ENCODE data around the gene PLEKHB1. TPM values are rescaled to one million over a fixed set of nuclear protein-coding genes. Genes with fewer than 3 reads are reported as not detected.

Gene PLEKHB1
- total RNA-seq, 1 experiment from 2014 or later: 6.6 TPM

- ChIA-PET POLR2A (interaction anchor here (0.6 kb wide), 1 partner anchor 29 kb away, joined by 3 read pairs; no protein-coding TSS in a partner anchor), CTCF (no interaction called here)
- Histone ChIP-seq H3K4me1 (ENCODE audit: control insufficient read depth, insufficient read depth, low read length) (no peaks in the 10 kb centered on the region; the same call in 1 of the 2 replicates), H3K36me3 (ENCODE audit: control insufficient read depth, insufficient read depth, low read length) (no peaks in the 10 kb centered on the region), H3K27me3 (ENCODE audit: control insufficient read depth, insufficient read depth, low read length) (no peaks in the 10 kb centered on the region), H3K9me3 (ENCODE audit: control insufficient read depth, insufficient read depth, low read depth, low read length) (no peaks in the 10 kb centered on the region), H3K4me3 (ENCODE audit: low read depth in 2 of 2, low read length in 2 of 2) (no peak overlapping the region), H3K27ac (ENCODE audit: low read length) (no peak overlapping the region)
- BruUV-seq (replicated peaks): no TSS peak
- DNase-seq (ENCODE audit: low read depth, low spot score) (no peak), ATAC-seq (no peak)
- intact Hi-C loops (cut with micrococcal nuclease; ENCODE audit: unreplicated experiment): no loop called here
- in situ Hi-C loops (cut with HindIII; ENCODE audit: low pct_unique_long_range_greater_than_20kb, low sequenced_read_pairs): no loop called here
- TF ChIP-seq REST (IDR thresholded peaks at IDR 0.05; ENCODE audit: insufficient read depth in 1 of 2, low read depth in 2 of 2, low read length in 1 of 2) (no peak), POLR2AphosphoS5 (IDR thresholded peaks at IDR 0.05; ENCODE audit: low read depth, low read length) (no peak), TCF7L2 (IDR thresholded peaks at IDR 0.05; ENCODE audit: low read depth, low read length) (no peak), CTCF (IDR thresholded peaks at IDR 0.05) (no peak), SIN3A (IDR thresholded peaks at IDR 0.05; ENCODE audit: borderline replicate concordance, insufficient read depth, low read depth, low read length) (no peak)
These were observed 4.0 kb downstream of the PLEKHB1 start for GRCh38 chr11:73650400-73650799.

GRCh38 chr11:73651252-73651651, 4.9 kb downstream of the PLEKHB1 start:
- in situ Hi-C loops (cut with HindIII; ENCODE audit: low pct_unique_long_range_greater_than_20kb, low sequenced_read_pairs) (no loop called here), intact Hi-C loops (cut with micrococcal nuclease; ENCODE audit: unreplicated experiment) (no loop called here)
- ATAC-seq (no peak), DNase-seq (ENCODE audit: low read depth, low spot score) (no peak)
- Histone ChIP-seq H3K9me3 (ENCODE audit: control insufficient read depth, insufficient read depth, low read depth, low read length) (no peaks in the 10 kb centered on the region), H3K27me3 (ENCODE audit: control insufficient read depth, insufficient read depth, low read length) (no peaks in the 10 kb centered on the region), H3K4me3 (ENCODE audit: low read depth in 2 of 2, low read length in 2 of 2) (no peak overlapping the region), H3K36me3 (ENCODE audit: control insufficient read depth, insufficient read depth, low read length) (no peaks in the 10 kb centered on the region), H3K4me1 (ENCODE audit: control insufficient read depth, insufficient read depth, low read length) (no peaks in the 10 kb centered on the region; the same call in 1 of the 2 replicates), H3K27ac (ENCODE audit: low read length) (no peak overlapping the region)
- BruUV-seq (replicated peaks): no TSS peak
- TF ChIP-seq REST (IDR thresholded peaks at IDR 0.05; ENCODE audit: insufficient read depth in 1 of 2, low read depth in 2 of 2, low read length in 1 of 2) (no peak), SIN3A (IDR thresholded peaks at IDR 0.05; ENCODE audit: borderline replicate concordance, insufficient read depth, low read depth, low read length) (no peak), POLR2AphosphoS5 (IDR thresholded peaks at IDR 0.05; ENCODE audit: low read depth, low read length) (no peak), CTCF (IDR thresholded peaks at IDR 0.05) (no peak), TCF7L2 (IDR thresholded peaks at IDR 0.05; ENCODE audit: low read depth, low read length) (no peak)
- POLR2A ChIA-PET: interaction anchor here (0.6 kb wide), 2 partner anchors 27 to 28 kb away, joined by 3 read pairs; no protein-coding TSS in a partner anchor
- CTCF ChIA-PET: no interaction called here
